ACC112 (cell line): ENCODE data around the gene FLOT2.

ENCODE experiments used
- H2AFZ ChIP-seq: fragments of 200-600 bp; sonication (generic); one replicate; pipeline ENCODE4 v1.6.0; 2017; ENCODE audit warnings: antibody characterized with exemption, low read length; ENCODE audit not compliant: unreplicated experiment
- H3K27ac ChIP-seq: fragments of 200-600 bp; sonication (generic); 2 replicates; pipeline ENCODE4 v1.5.1; 2014; ENCODE audit warnings: low read depth, mild to moderate bottlenecking, antibody characterized with exemption, low read length, moderate library complexity
- H3K27me3 ChIP-seq: fragments of 200-600 bp; sonication (generic); 2 replicates; pipeline ENCODE4 v1.6.1; 2014; ENCODE audit warnings: mild to moderate bottlenecking, antibody characterized with exemption, low read length, moderate library complexity, mixed read lengths; ENCODE audit not compliant: insufficient read depth
- H3K36me3 ChIP-seq: fragments of 200-600 bp; sonication (generic); 2 replicates; pipeline ENCODE4 v1.6.1; 2016; ENCODE audit warnings: mild to moderate bottlenecking, antibody characterized with exemption, low read length, moderate library complexity, mixed read lengths; ENCODE audit not compliant: insufficient read depth
- H3K4me1 ChIP-seq: fragments of 200-600 bp; sonication (generic); one replicate; pipeline ENCODE4 v1.6.1; 2016; ENCODE audit warnings: low read length, mixed read lengths; ENCODE audit not compliant: insufficient read depth, unreplicated experiment, control insufficient read depth
- H3K4me3 ChIP-seq: fragments of 200-600 bp; sonication (generic); 2 replicates; pipeline ENCODE4 v1.5.1; 2014; ENCODE audit warnings: mild to moderate bottlenecking, low read depth, low read length
- H3K79me2 ChIP-seq: fragments of 200-600 bp; sonication (generic); one replicate; pipeline ENCODE4 v1.6.0; 2016; ENCODE audit warnings: low read length; ENCODE audit not compliant: control insufficient read depth, unreplicated experiment, insufficient read depth

FLOT2 gene

GRCh38 chr17:28871056-28871579 is 26.4 kb downstream of the FLOT2 start:
- Histone ChIP-seq H3K4me1 (no peaks in the 10 kb centered on the region), H3K27ac (no peak overlapping the region), H3K79me2 (no peaks in the 10 kb centered on the region), H3K4me3 (no peak overlapping the region), H3K36me3 (no peaks in the 10 kb centered on the region), H3K27me3 (no peaks in the 10 kb centered on the region), H2AFZ (no peak overlapping the region)

- Histone ChIP-seq H3K79me2 (no peaks in the 10 kb centered on the region), H3K4me3 (no peak overlapping the region), H3K4me1 (no peaks in the 10 kb centered on the region), H3K27ac (no peak overlapping the region), H3K27me3 (no peaks in the 10 kb centered on the region), H2AFZ (no peak overlapping the region), H3K36me3 (no peaks in the 10 kb centered on the region)
Measured at GRCh38 chr17:28867276-28867675, 30.3 kb downstream of the FLOT2 start.

- H3K36me3 ChIP-seq, result no peaks in the 10 kb centered on the region
- H3K27ac ChIP-seq, result no peak overlapping the region
- no peaks in the 10 kb centered on the region for H3K79me2 ChIP-seq
- H2AFZ ChIP-seq, result no peak overlapping the region
- no peaks in the 10 kb centered on the region for H3K4me1 ChIP-seq
- no peak overlapping the region for H3K4me3 ChIP-seq
- H3K27me3 ChIP-seq, result no peaks in the 10 kb centered on the region
Measured at GRCh38 chr17:28865946-28866752, 31.4 kb downstream of the FLOT2 start.

DNA sequence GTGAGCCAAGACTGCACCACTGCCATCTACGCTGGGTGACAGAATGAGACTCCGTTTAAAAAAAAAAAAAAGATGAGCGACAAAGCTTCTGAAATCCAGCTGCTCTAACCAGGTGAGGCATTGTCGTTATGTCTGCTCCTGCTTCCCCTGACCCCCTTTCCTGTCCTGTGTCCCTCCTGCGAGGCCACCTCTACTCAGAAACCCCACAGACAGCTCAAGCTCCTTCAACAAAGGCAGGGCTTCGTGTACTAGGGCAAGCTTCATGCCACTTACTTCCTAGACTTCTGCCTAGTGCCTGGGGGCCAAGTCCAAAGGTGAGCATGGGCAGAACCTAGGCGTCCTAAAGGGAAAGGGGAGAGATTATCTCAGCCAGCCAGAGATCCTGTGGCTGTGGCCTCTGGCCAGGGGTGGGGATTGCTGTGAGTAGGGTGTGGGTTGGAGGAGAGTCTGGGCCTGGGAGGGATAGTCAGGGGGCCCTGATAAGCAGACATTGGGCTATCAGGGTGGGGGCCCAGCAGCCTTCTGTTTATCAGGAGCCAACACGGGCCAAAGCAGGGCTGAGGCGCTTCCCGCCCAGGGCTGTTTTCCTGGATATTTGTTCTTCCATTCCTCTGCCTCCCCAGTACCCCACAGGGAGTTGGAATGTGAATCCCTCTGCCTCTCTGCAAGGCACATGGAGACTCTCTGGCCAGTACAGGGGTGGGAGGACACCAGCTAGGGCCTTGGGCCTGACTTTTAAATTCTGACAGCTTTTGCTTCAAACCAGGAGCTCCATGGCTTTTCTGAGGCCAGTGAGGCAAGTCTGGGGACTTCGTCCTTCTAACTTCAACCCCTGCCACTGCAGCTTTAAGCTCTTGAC is 32.3 kb downstream of the FLOT2 start:
- no peaks in the 10 kb centered on the region for H3K4me1 ChIP-seq
- H3K27me3 ChIP-seq, result no peaks in the 10 kb centered on the region
- no peaks in the 10 kb centered on the region for H3K79me2 ChIP-seq
- H3K27ac ChIP-seq, result no peak overlapping the region
- no peak overlapping the region for H2AFZ ChIP-seq
- no peaks in the 10 kb centered on the region; the same call in 1 of the 2 replicates for H3K36me3 ChIP-seq
- H3K4me3 ChIP-seq, result no peak overlapping the region

GRCh38 chr17:28863953-28864352 is 33.6 kb downstream of the FLOT2 start:
- H3K79me2 ChIP-seq, result no peaks in the 10 kb centered on the region
- no peak overlapping the region for H3K4me3 ChIP-seq
- no peaks in the 10 kb centered on the region for H3K4me1 ChIP-seq
- H3K27ac ChIP-seq, result no peak overlapping the region
- H2AFZ ChIP-seq, result no peak overlapping the region
- H3K27me3 ChIP-seq, result no peaks in the 10 kb centered on the region
- no peaks in the 10 kb centered on the region; the same call in 1 of the 2 replicates for H3K36me3 ChIP-seq

DNA sequence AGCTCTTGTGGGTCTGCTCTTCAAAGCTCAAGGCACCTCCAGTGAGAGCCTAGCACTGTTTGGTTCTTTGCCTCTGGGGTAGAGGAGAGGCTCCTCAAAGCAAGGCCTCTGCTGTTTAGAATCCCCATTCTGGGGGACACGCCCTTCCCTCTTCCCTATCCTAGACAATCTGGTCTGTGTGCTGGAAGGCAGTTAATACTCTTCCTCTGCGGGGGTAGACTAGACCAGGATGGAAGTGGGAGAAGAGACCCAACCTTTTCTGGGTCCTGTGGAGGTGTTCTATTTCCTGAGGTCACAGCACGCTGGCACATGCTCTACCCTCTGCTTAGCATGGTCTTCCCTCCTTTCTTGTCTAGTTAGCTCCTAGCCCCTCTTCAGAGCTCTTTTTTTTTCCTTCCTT is 35.0 kb downstream of the FLOT2 start:
- no peak overlapping the region for H2AFZ ChIP-seq
- H3K36me3 ChIP-seq, result peaks cover 5% of the 10 kb centered on the region; the same call in 1 of the 2 replicates
- no peaks in the 10 kb centered on the region for H3K79me2 ChIP-seq
- H3K4me1 ChIP-seq, result no peaks in the 10 kb centered on the region
- no peak overlapping the region for H3K27ac ChIP-seq
- no peaks in the 10 kb centered on the region for H3K27me3 ChIP-seq
- no peak overlapping the region for H3K4me3 ChIP-seq

GRCh38 chr17:28861393-28862203 is 35.9 kb downstream of the FLOT2 start:
- Histone ChIP-seq H3K27ac (no peak overlapping the region), H2AFZ (no peak overlapping the region), H3K36me3 (peaks cover 5% of the 10 kb centered on the region; the same call in 1 of the 2 replicates), H3K79me2 (no peaks in the 10 kb centered on the region), H3K4me3 (no peak overlapping the region), H3K4me1 (no peaks in the 10 kb centered on the region), H3K27me3 (no peaks in the 10 kb centered on the region)

GRCh38 chr17:28860363-28860808 is 37.1 kb downstream of the FLOT2 start:
- peaks cover 5% of the 10 kb centered on the region for H3K79me2 ChIP-seq
- no peak overlapping the region for H3K27ac ChIP-seq
- H3K27me3 ChIP-seq, result no peaks in the 10 kb centered on the region
- no peak overlapping the region for H3K4me3 ChIP-seq
- no peak overlapping the region for H2AFZ ChIP-seq
- peaks cover 5% of the 10 kb centered on the region for H3K4me1 ChIP-seq
- H3K36me3 ChIP-seq, result peaks cover 5% of the 10 kb centered on the region; the same call in 1 of the 2 replicates

DNA sequence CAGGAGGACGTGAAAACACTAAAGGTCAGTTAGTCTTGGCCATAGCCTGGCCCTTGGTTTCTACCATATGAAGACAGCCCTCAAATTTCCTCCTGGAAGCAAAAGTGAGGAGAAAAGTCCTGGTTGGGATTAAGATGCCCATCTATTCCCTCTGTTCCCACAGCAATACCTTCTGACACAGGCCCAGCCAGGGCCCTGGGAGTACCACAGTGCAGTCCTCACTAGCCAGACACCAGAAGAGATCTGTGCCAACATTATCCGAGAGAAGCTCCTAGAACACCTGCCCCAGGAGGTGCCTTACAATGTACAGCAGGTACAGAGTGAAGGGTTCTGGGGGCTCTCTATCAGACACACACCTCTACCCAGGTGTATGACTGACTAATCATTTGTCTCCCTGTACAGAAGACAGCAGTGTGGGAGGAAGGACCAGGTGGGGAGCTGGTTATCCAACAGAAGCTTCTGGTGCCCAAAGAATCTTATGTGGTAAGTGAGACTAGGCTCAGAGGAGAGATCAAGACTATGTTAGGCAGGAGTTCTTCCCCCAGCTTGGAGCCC is 38.7 kb downstream of the FLOT2 start:
- no peak overlapping the region for H3K4me3 ChIP-seq
- H3K36me3 ChIP-seq, result peaks cover 5% of the 10 kb centered on the region; the same call in 1 of the 2 replicates
- H3K27ac ChIP-seq, result no peak overlapping the region
- H3K79me2 ChIP-seq, result peaks cover 10% of the 10 kb centered on the region
- H3K27me3 ChIP-seq, result no peaks in the 10 kb centered on the region
- no peak overlapping the region for H2AFZ ChIP-seq
- peaks cover 5% of the 10 kb centered on the region for H3K4me1 ChIP-seq
